Peyer's patch (tissue), 4 donors: Measurements from ENCODE around the gene UBE2D1. TPM values are rescaled to one million over a fixed set of nuclear protein-coding genes. Genes with fewer than 3 reads are reported as not detected.
"Not testable (repeated sequence)": the region's sequence is repeated elsewhere in the genome, so short reads cannot be mapped to it uniquely, and the experiment has no call there.

Experiments used
- DNase-seq, 3 donors: peaks; one replicate each; pipeline ENCODE4 v3.0.0-alpha.2; 2017 to 2019
- H3K27ac ChIP-seq, 4 donors: fragments of 200-600 bp; sonication (generic); one replicate each; pipeline ENCODE4 v1.5.1; 2016 to 2019
- H3K27me3 ChIP-seq, 2 donors: fragments of 200-600 bp; sonication (generic); one replicate each; pipeline ENCODE4 v1.5.1; 2019
- H3K36me3 ChIP-seq, 3 donors: fragments of 200-600 bp; sonication (generic); one replicate each; pipeline ENCODE4 v1.5.1; 2016 to 2019
- H3K4me1 ChIP-seq, 4 donors: fragments of 200-600 bp; sonication (generic); one replicate each; pipeline ENCODE4 v1.5.1; 2016 to 2019
- H3K4me3 ChIP-seq, 4 donors: fragments of 200-600 bp; sonication (generic); 1 replicate in 3 of 4; 2 replicates in 1 of 4; pipeline ENCODE4 v1.5.1; 2016 to 2019; ENCODE audit warnings: mild to moderate bottlenecking in 1 of 4
- H3K9me3 ChIP-seq, 4 donors: fragments of 200-600 bp; sonication (generic); one replicate each; pipeline ENCODE4 v1.5.1; 2016 to 2019; ENCODE audit warnings: mild to moderate bottlenecking in 1 of 4
- CTCF ChIP-seq, 6 experiments: fragments of 450-650 bp in 4 of 6; fragments of 200-600 bp in 2 of 6; sonication (generic) in 1 of 6; IDR thresholded peaks; one replicate each; pipeline ENCODE4 v1.5.1; 2017 to 2019; ENCODE audit warnings: antibody characterized with exemption in 6 of 6, mild to moderate bottlenecking in 3 of 6, moderate library complexity in 1 of 6
- POLR2A ChIP-seq, 2 donors: fragments of 450-650 bp; IDR thresholded peaks; one replicate each; pipeline ENCODE4 v1.5.1; 2017; ENCODE audit warnings: antibody characterized with exemption in 2 of 2, mild to moderate bottlenecking in 2 of 2, moderate library complexity in 2 of 2
- total RNA-seq, 4 donors: library from RNA; depleted of rRNA; stranded (reverse); fragments of >200 nt; gene quantifications; one replicate each; pipeline ENCODE4 v1.1.0, GENCODE V29; 2016

UBE2D1 gene
- total RNA-seq, 4 donors from 2014 or later: 3.5 to 11.9 (median 9.6) TPM

GRCh38 chr10:58415757-58416156 lies 81.0 kb downstream of the UBE2D1 start:
- Histone ChIP-seq H3K4me3 (no peak overlapping the region), H3K9me3 (no peaks in the 10 kb centered on the region), H3K36me3 (no peaks in the 10 kb centered on the region), H3K27me3 (no peaks in the 10 kb centered on the region), H3K4me1 (no peaks in the 10 kb centered on the region), H3K27ac (no peak overlapping the region)
- DNase-seq: no peak
- no peak for TF ChIP-seq POLR2A (IDR thresholded peaks at IDR 0.05)
- no peak for TF ChIP-seq CTCF (IDR thresholded peaks at IDR 0.05)

GRCh38 chr10:58417902-58418301 lies 83.1 kb downstream of the UBE2D1 start:
- not testable (repeated sequence) for DNase-seq, H3K9me3 ChIP-seq, H3K4me1 ChIP-seq, H3K27me3 ChIP-seq, H3K36me3 ChIP-seq, H3K27ac ChIP-seq, H3K4me3 ChIP-seq

Other genes starting within 250 kb of the UBE2D1 start
- gene IPMK, start 67.1 kb upstream of the UBE2D1 start, total RNA-seq: 10 to 100 TPM; 10.7 to 40.3 (median 19.0) TPM
- gene CISD1, start 65.8 kb upstream of the UBE2D1 start, total RNA-seq: 10 to 100 TPM; 19.0 to 93.5 (median 50.6) TPM
- gene TFAM, start 50.4 kb downstream of the UBE2D1 start, total RNA-seq: 10 to 100 TPM; 12.8 to 17.0 (median 15.2) TPM
- gene BICC1, start 177.9 kb downstream of the UBE2D1 start, total RNA-seq: 10 to 100 TPM in 1 of 4 donors, 1 to 10 TPM in 3; 1.1 to 19.0 (median 2.6) TPM